Activated CD4-positive, alpha-beta memory T cell treated with anti-CD3 and anti-CD28 coated beads for 36 hours (primary cell): ENCODE data around the gene NHLRC4. TPM values are rescaled to one million over a fixed set of nuclear protein-coding genes. Genes with fewer than 3 reads are reported as not detected.

Experiments
- CTCF ChIA-PET: fragments of 350-600 bp; sonication (Branson Sonifier 250); formaldehyde crosslinking; loops from one replicate; lab custom pipeline; 2021; ENCODE audit warnings: antibody characterized with exemption, inconsistent platforms; lab: Charles Lee
- POLR2A ChIA-PET: fragments of 350-600 bp; sonication (Branson Sonifier 250); formaldehyde crosslinking; loops from one replicate; lab custom pipeline; 2021; ENCODE audit warnings: antibody characterized with exemption; lab: Charles Lee
- DNase-seq: peaks from one replicate; pipeline ENCODE4 v3.0.0-alpha.2; 2020
- H3K27ac Mint-ChIP-seq: one replicate; pipeline ENCODE4 v1.8.0; 2021; ENCODE audit warnings: mixed read lengths
- H3K27me3 Mint-ChIP-seq: one replicate; pipeline ENCODE4 v1.8.0; 2021; ENCODE audit warnings: mixed read lengths
- H3K36me3 Mint-ChIP-seq: one replicate; pipeline ENCODE4 v1.8.0; 2021; ENCODE audit warnings: mixed read lengths
- H3K4me1 Mint-ChIP-seq: one replicate; pipeline ENCODE4 v1.8.0; 2021; ENCODE audit warnings: low read depth, mixed read lengths
- H3K4me3 Mint-ChIP-seq: one replicate; pipeline ENCODE4 v1.8.0; 2021; ENCODE audit warnings: mild to moderate bottlenecking, mixed read lengths
- H3K9me3 Mint-ChIP-seq: one replicate; pipeline ENCODE4 v1.8.0; 2021; ENCODE audit warnings: mixed read lengths
- intact Hi-C: fragments of 100-400 bp; cut with micrococcal nuclease; formaldehyde crosslinking; loops from one replicate; pipeline ENCODE4 v1.15.1; 2023
- total RNA-seq, 2 experiments: library from RNA; stranded (reverse); gene quantifications; one replicate each; pipeline ENCODE4 v1.2.3, GENCODE V29; 2021

Gene NHLRC4
- total RNA-seq, 2 experiments from 2014 or later = 0.31 to 0.45 TPM

- intact Hi-C loops = no loop called here
- CTCF ChIA-PET = no interaction called here
Measured at GRCh38 chr16:577796-578195, 11.0 kb downstream of the NHLRC4 start.

GRCh38 chr16:578232-578869, 11.5 kb downstream of the NHLRC4 start:
- ChIA-PET POLR2A (interaction anchor here (0.6 to 1.1 kb wide), 2 partner anchors 10 to 63 kb away, joined by 3 to 4 read pairs; partner anchors contain the start of gene MCRIP2), CTCF (interaction anchor here (0.7 to 1.0 kb wide), 3 partner anchors 22 to 39 kb away, joined by 3 to 12 read pairs (median 4); no protein-coding TSS in a partner anchor)
- Mint-ChIP-seq H3K4me3 (no peak overlapping the region), H3K27me3 (no peaks in the 10 kb centered on the region), H3K4me1 (no peaks in the 10 kb centered on the region), H3K9me3 (no peaks in the 10 kb centered on the region), H3K36me3 (no peaks in the 10 kb centered on the region), H3K27ac (no peak overlapping the region)
- intact Hi-C loops = no loop called here
- DNase-seq = no peak

More at GRCh38 chr16:577796-578195, 11.0 kb downstream of the NHLRC4 start:
- Mint-ChIP-seq H3K27ac (no peak overlapping the region), H3K27me3 (no peaks in the 10 kb centered on the region), H3K4me3 (no peak overlapping the region), H3K36me3 (no peaks in the 10 kb centered on the region), H3K4me1 (no peaks in the 10 kb centered on the region), H3K9me3 (no peaks in the 10 kb centered on the region)
- no peak for DNase-seq
- POLR2A ChIA-PET = no interaction called here

DNA sequence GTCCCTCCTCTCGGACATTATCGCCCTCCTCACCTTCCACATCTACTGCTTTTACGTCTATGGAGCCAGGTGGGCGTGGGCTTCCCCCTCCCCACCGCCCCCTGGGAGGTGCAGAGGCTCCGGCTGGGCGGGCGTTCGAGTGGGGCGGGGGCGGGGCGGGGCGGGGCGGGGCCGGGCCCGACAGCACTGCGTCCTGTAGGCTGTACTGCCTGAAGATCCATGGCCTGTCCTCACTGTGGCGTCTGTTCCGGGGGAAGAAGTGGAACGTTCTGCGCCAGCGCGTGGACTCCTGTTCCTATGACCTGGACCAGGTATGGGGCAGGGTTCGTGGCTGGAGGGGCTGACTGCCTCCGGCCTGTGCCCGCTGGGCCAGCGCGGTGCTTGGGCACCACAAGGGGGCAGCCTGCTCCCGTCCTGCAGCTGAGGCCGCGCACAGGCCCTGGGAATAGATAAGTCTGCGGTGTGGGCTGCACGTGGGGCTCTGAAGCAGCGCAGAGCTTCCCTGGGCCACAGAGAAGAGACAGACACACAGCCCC, 12.1 kb downstream of the NHLRC4 start:
- ChIA-PET POLR2A (interaction anchor here (0.6 to 1.1 kb wide), 2 partner anchors 9 to 63 kb away, joined by 3 to 4 read pairs; partner anchors contain the start of gene MCRIP2), CTCF (interaction anchor here (0.7 to 1.0 kb wide), 8 partner anchors 10 to 102 kb away, joined by 3 to 12 read pairs (median 4); partner anchors contain the start of genes METTL26 and WDR90)
- Mint-ChIP-seq H3K9me3 (no peaks in the 10 kb centered on the region), H3K27ac (no peak overlapping the region), H3K36me3 (no peaks in the 10 kb centered on the region), H3K27me3 (no peaks in the 10 kb centered on the region), H3K4me3 (no peak overlapping the region), H3K4me1 (no peaks in the 10 kb centered on the region)
- intact Hi-C loops = loop anchor here (1.0 kb wide), 2 partner anchors 9 to 32 kb away; no protein-coding TSS in a partner anchor
- peak; percentile 81 for DNase-seq

DNA sequence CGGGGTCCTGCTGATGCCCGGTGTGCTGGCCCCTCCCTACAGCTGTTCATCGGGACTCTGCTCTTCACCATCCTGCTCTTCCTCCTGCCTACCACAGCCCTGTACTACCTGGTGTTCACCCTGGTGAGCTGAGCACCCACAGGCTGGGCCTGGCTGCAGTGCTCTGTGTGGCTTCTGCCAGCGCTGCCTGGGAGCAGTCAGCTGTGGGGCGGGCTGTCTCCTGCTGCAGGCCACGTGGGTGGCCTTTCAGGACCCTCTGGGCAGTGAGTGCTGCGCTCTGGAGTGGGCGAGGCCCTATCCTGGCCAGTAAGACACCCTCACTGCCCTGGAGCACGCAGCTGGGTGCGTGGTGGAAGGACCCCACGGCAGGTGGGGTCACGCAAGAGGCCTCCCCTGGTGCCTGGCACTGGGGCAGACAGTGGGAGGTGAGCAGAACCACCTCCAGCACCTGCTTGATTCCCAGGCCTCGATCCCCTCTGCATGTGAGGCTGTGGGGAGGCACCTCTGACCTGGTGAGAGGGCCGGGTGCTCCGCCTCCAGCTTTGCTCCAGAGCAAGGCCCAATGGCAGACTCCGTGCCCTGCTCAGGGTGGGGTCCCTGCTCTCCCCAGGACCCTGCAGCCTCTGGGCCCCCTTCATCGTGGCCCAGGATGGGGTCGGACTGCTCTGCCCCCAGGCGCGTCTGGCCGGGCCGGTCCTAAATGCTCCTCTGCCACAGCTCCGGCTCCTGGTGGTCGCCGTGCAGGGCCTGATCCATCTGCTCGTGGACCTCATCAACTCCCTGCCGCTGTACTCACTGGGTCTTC, 13.5 kb downstream of the NHLRC4 start:
- H3K27me3 Mint-ChIP-seq = no peaks in the 10 kb centered on the region
- intact Hi-C loops = no loop called here
- no peaks in the 10 kb centered on the region for H3K36me3 Mint-ChIP-seq
- H3K4me1 Mint-ChIP-seq = no peaks in the 10 kb centered on the region
- H3K9me3 Mint-ChIP-seq = no peaks in the 10 kb centered on the region
- POLR2A ChIA-PET = interaction anchor here (0.6 kb wide), 1 partner anchor 9 kb away, joined by 5 read pairs; no protein-coding TSS in a partner anchor
- no peak for DNase-seq
- no peak overlapping the region for H3K4me3 Mint-ChIP-seq
- CTCF ChIA-PET = interaction anchor here (1.0 kb wide), 1 partner anchor 101 kb away, joined by 3 read pairs; no protein-coding TSS in a partner anchor
- H3K27ac Mint-ChIP-seq = no peak overlapping the region

DNA sequence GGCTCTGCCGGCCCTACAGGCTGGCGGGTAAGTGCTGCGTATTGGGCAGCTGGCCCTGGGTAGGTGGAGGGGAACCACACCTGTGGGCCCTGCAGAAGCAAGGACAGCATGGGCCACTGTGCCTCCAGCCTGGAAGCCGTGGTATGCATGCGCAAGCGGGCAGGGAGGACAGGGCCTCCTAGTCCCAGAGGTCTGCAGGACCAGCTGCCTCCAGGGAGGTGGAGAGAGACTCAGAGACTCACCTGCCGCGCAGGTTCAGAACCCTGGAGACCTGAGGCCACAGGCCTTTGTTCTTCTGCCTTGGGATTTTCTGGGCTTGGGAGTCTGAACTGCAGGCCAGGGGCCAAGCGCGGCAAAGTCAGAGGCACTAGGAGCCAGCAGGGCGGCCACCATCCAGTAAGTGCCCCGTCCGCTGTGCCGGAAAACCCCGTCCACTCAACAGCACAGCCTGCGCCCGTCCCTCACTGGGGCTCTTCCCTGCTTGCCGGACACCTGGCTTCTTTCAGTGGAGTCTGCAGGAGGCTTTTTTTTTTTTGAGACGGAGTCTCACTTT, 14.2 kb downstream of the NHLRC4 start:
- ChIA-PET CTCF (no interaction called here), POLR2A (no interaction called here)
- H3K4me1 Mint-ChIP-seq = no peaks in the 10 kb centered on the region
- H3K9me3 Mint-ChIP-seq = no peaks in the 10 kb centered on the region
- intact Hi-C loops = no loop called here
- H3K4me3 Mint-ChIP-seq = no peak overlapping the region
- H3K36me3 Mint-ChIP-seq = no peaks in the 10 kb centered on the region
- no peak overlapping the region for H3K27ac Mint-ChIP-seq
- H3K27me3 Mint-ChIP-seq = no peaks in the 10 kb centered on the region
- no peak for DNase-seq

DNA sequence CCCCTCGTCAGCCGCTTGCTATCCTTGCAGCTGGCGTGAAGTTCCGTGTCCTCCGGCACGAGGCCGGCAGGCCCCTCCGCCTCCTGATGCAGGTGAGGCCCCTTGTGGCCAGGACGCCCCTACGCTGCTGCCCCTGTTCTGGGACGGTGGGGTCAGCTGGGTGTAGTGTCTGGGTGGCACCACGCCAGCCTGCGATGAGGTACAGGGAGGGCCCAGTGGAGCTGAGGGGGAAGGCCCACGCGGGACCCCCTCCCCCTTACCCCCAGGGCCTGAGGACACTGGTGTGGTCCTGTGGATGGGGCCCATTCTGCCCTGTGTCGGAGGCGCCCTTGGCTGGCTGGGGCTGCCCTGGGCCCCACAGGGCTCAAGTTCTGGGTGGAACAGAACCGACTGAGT, 15.4 kb downstream of the NHLRC4 start:
- CTCF ChIA-PET = no interaction called here
- Mint-ChIP-seq H3K4me1 (peaks cover 2% of the 10 kb centered on the region), H3K27ac (no peak overlapping the region), H3K36me3 (no peaks in the 10 kb centered on the region), H3K9me3 (no peaks in the 10 kb centered on the region), H3K27me3 (no peaks in the 10 kb centered on the region), H3K4me3 (no peak overlapping the region)
- DNase-seq = no peak
- intact Hi-C loops = no loop called here
- POLR2A ChIA-PET = no interaction called here

GRCh38 chr16:582614-583331, 16.0 kb downstream of the NHLRC4 start:
- no peak overlapping the region for H3K27ac Mint-ChIP-seq
- H3K4me1 Mint-ChIP-seq = peaks cover 6% of the 10 kb centered on the region
- intact Hi-C loops = no loop called here
- DNase-seq = no peak
- H3K27me3 Mint-ChIP-seq = no peaks in the 10 kb centered on the region
- ChIA-PET POLR2A (no interaction called here), CTCF (interaction anchor here (0.6 kb wide), 1 partner anchor 57 kb away, joined by 3 read pairs; no protein-coding TSS in a partner anchor)
- peaks cover 2% of the 10 kb centered on the region for H3K36me3 Mint-ChIP-seq
- no peak overlapping the region for H3K4me3 Mint-ChIP-seq
- no peaks in the 10 kb centered on the region for H3K9me3 Mint-ChIP-seq

- Mint-ChIP-seq H3K4me1 (peaks cover 10% of the 10 kb centered on the region), H3K9me3 (no peaks in the 10 kb centered on the region), H3K36me3 (peaks cover 5% of the 10 kb centered on the region), H3K4me3 (no peak overlapping the region), H3K27ac (no peak overlapping the region), H3K27me3 (no peaks in the 10 kb centered on the region)
- no peak for DNase-seq
- intact Hi-C loops = no loop called here
- CTCF ChIA-PET = interaction anchor here (0.6 kb wide), 1 partner anchor 56 kb away, joined by 3 read pairs; no protein-coding TSS in a partner anchor
- POLR2A ChIA-PET = no interaction called here
Measured at GRCh38 chr16:583470-583814, 16.6 kb downstream of the NHLRC4 start.

- Mint-ChIP-seq H3K9me3 (no peaks in the 10 kb centered on the region), H3K4me3 (no peak overlapping the region), H3K4me1 (peaks cover 10% of the 10 kb centered on the region), H3K36me3 (peaks cover 8% of the 10 kb centered on the region), H3K27ac (no peak overlapping the region), H3K27me3 (no peaks in the 10 kb centered on the region)
- CTCF ChIA-PET = no interaction called here
- intact Hi-C loops = no loop called here
- no peak for DNase-seq
- POLR2A ChIA-PET = no interaction called here
Measured at GRCh38 chr16:583815-584591, 17.2 kb downstream of the NHLRC4 start.

GRCh38 chr16:585351-585750, 18.5 kb downstream of the NHLRC4 start:
- DNase-seq = no peak
- H3K4me1 Mint-ChIP-seq = peaks cover 10% of the 10 kb centered on the region
- ChIA-PET POLR2A (no interaction called here), CTCF (interaction anchor here (0.6 kb wide), 1 partner anchor 39 kb away, joined by 3 read pairs; no protein-coding TSS in a partner anchor)
- H3K27me3 Mint-ChIP-seq = no peaks in the 10 kb centered on the region
- H3K27ac Mint-ChIP-seq = no peak overlapping the region
- no peaks in the 10 kb centered on the region for H3K9me3 Mint-ChIP-seq
- intact Hi-C loops = loop anchor here (5.0 kb wide), 1 partner anchor 97 kb away; the partner anchor contains the start of genes JMJD8 and STUB1
- H3K36me3 Mint-ChIP-seq = peaks cover 8% of the 10 kb centered on the region
- H3K4me3 Mint-ChIP-seq = no peak overlapping the region
